Mammary epithelial cell (primary cell): ENCODE data around the gene MRPL2.

ENCODE experiments used
- EZH2 ChIP-seq: IDR thresholded peaks from 2 replicates; pipeline ENCODE4 v1.6.1; 2012; ENCODE audit warnings: low read length, inconsistent platforms, borderline replicate concordance
- TF ChIP-seq, protein P1 (sequence below), 2 donors: IDR thresholded peaks in 1 of 2; conservative IDR thresholded peaks in 1 of 2; 2 replicates each; pipeline ENCODE4 v1.5.1; 2011 to 2012; ENCODE audit warnings: inconsistent platforms in 2 of 2, low read length in 2 of 2, mild to moderate bottlenecking in 2 of 2, control low read depth in 1 of 2, low read depth in 1 of 2; ENCODE audit not compliant: insufficient read depth in 1 of 2; ENCODE audit errors: extremely low read depth in 1 of 2

DNA sequence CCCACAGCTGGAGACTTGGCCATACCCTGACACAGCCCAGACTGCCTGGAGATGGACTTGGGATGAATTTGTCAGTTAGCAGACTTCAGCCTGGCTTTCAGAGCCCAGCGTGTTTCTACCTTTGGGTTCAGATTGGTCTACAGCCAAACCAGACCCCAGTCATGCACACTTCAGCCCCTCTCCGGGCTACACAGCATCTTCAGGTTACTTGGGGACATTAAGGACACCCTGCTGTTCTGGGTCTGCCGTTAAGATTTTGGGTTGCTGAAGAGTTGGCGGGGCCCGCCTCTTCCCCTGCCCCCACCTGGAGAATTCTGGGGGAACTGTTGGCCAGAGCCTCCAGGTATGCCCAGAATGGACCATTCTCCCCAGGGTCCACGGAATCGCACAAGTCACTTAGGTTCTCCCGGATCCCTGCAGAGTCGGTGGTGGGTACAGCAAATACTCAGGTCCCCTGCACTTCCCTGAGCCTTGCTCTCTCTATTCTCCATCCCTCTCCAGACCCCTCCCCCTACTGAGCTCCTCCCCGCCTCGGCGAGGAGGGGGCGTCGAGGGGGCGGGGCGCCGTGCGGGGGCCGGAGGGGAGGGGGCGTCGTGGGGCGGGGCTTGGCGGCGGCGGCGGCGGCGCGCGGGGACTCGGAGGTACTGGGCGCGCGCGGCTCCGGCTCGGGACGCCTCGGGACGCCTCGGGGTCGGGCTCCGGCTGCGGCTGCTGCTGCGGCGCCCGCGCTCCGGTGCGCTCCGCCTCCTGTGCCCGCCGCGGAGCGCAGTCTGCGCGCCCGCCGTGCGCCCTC, 16.6 kb upstream of the MRPL2 start, which contains the start of gene PTK7:
- no peak for TF ChIP-seq EZH2
- TF ChIP-seq, protein P1, sequence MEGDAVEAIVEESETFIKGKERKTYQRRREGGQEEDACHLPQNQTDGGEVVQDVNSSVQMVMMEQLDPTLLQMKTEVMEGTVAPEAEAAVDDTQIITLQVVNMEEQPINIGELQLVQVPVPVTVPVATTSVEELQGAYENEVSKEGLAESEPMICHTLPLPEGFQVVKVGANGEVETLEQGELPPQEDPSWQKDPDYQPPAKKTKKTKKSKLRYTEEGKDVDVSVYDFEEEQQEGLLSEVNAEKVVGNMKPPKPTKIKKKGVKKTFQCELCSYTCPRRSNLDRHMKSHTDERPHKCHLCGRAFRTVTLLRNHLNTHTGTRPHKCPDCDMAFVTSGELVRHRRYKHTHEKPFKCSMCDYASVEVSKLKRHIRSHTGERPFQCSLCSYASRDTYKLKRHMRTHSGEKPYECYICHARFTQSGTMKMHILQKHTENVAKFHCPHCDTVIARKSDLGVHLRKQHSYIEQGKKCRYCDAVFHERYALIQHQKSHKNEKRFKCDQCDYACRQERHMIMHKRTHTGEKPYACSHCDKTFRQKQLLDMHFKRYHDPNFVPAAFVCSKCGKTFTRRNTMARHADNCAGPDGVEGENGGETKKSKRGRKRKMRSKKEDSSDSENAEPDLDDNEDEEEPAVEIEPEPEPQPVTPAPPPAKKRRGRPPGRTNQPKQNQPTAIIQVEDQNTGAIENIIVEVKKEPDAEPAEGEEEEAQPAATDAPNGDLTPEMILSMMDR (conservative IDR thresholded peaks at IDR 0.05 in 1 of 2, IDR thresholded peaks at IDR 0.05 in 1 of 2; ENCODE audit: extremely low read depth in 1 of 2, insufficient read depth in 1 of 2, low read depth in 1 of 2, low read length in 2 of 2): no peak
